Measurements from ENCODE around the gene MPZ.

MPZ gene

DNA sequence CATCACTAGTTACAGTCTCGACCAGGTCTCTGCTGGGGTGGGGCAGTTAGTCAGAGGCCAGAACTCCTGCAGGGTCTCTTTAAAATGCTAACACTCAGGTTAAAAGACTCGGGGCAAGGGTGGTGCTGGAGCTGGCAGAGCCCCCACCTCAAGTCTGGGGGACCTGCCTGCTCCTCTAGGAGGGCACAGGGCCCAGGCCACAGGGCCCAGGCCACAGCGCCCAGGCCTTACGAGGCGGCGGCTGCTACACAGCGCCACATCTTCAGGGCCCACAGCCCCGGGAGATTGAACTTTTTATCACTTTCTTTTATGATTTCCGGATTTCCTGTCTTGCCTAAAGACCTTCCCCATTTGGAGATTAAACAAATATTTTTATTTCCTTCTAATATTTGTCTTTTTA, 10.4 kb downstream of the MPZ start:
- Histone ChIP-seq H3K27me3 (ENCODE audit: insufficient read depth, low read length) (no peaks in the 10 kb centered on the region), H3K79me2 (ENCODE audit: control insufficient read depth, insufficient read depth, low read length, unreplicated experiment) (peaks cover 3% of the 10 kb centered on the region), H2AFZ (ENCODE audit: low read length, unreplicated experiment) (no peak overlapping the region)

DNA sequence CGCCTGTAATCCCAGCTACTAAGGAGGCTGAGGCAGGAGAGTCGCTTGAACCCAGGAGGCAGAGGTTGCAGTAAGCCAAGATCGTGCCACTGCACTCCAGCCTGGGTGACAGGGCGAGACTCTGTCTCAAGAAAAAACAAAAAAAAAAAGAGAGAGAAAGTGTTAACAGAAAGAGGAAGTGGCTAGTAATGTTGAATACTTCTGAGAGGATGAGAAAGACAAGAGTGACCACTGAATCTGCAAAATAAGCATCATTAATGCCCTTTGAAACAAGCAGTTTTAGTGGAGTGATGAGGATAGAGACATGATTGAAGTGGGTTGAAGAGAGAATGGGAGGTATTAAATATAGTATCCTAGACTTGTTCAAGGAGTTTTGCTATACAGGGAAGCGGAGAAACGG, 11.7 kb downstream of the MPZ start:
- Histone ChIP-seq H3K36me3 (ENCODE audit: insufficient read depth, low read length) (no peaks in the 10 kb centered on the region), H3K4me3 (ENCODE audit: low read depth, low read length) (no peak overlapping the region), H3K27me3 (ENCODE audit: insufficient read depth, low read length) (no peaks in the 10 kb centered on the region), H3K27ac (ENCODE audit: low read depth, low read length) (no peak overlapping the region), H2AFZ (ENCODE audit: low read length, unreplicated experiment) (no peak overlapping the region), H3K4me1 (ENCODE audit: control insufficient read depth, insufficient read depth, low read length, unreplicated experiment) (no peaks in the 10 kb centered on the region), H3K79me2 (ENCODE audit: control insufficient read depth, insufficient read depth, low read length, unreplicated experiment) (no peaks in the 10 kb centered on the region)

More for the DNA sequence above, 10.4 kb downstream of the MPZ start:
- no peaks in the 10 kb centered on the region for H3K36me3 ChIP-seq (ENCODE audit: insufficient read depth, low read length)
- no peak overlapping the region for H3K4me3 ChIP-seq (ENCODE audit: low read depth, low read length)
- no peak overlapping the region for H3K27ac ChIP-seq (ENCODE audit: low read depth, low read length)
- H3K4me1 ChIP-seq (ENCODE audit: control insufficient read depth, insufficient read depth, low read length, unreplicated experiment), result peaks cover 7% of the 10 kb centered on the region

DNA sequence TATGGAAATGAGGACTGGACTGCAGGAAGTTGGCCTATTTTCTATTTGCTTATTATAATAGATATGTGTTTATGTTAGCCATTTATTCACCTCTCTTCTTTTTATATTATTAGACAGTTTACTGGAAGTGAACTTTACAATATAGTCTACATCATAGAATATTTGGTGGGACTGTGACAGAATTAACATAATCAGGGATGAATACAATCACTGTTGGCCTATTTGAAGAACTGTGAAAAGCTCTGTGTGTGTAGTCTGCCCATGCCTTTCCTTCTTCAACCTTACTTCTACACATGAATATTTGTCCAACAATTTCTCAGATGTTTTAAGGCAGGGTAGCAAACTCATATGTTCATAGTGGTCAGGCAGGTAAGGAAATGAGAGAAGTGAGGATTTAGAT, 12.4 kb downstream of the MPZ start:
- H3K36me3 ChIP-seq (ENCODE audit: insufficient read depth, low read length), result no peaks in the 10 kb centered on the region
- H2AFZ ChIP-seq (ENCODE audit: low read length, unreplicated experiment), result no peak overlapping the region
- no peaks in the 10 kb centered on the region for H3K27me3 ChIP-seq (ENCODE audit: insufficient read depth, low read length)
- no peaks in the 10 kb centered on the region for H3K4me1 ChIP-seq (ENCODE audit: control insufficient read depth, insufficient read depth, low read length, unreplicated experiment)
- no peak overlapping the region for H3K27ac ChIP-seq (ENCODE audit: low read depth, low read length)
- H3K4me3 ChIP-seq (ENCODE audit: low read depth, low read length), result no peak overlapping the region
- no peaks in the 10 kb centered on the region for H3K79me2 ChIP-seq (ENCODE audit: control insufficient read depth, insufficient read depth, low read length, unreplicated experiment)

- H3K4me3 ChIP-seq (ENCODE audit: low read depth, low read length), result no peak overlapping the region
- no peaks in the 10 kb centered on the region for H3K36me3 ChIP-seq (ENCODE audit: insufficient read depth, low read length)
- no peaks in the 10 kb centered on the region for H3K4me1 ChIP-seq (ENCODE audit: control insufficient read depth, insufficient read depth, low read length, unreplicated experiment)
- no peaks in the 10 kb centered on the region for H3K79me2 ChIP-seq (ENCODE audit: control insufficient read depth, insufficient read depth, low read length, unreplicated experiment)
- no peak overlapping the region for H2AFZ ChIP-seq (ENCODE audit: low read length, unreplicated experiment)
- H3K27ac ChIP-seq (ENCODE audit: low read depth, low read length), result no peak overlapping the region
- no peaks in the 10 kb centered on the region for H3K27me3 ChIP-seq (ENCODE audit: insufficient read depth, low read length)
Observed at GRCh38 chr1:161290779-161291178, 19.0 kb downstream of the MPZ start.

DNA sequence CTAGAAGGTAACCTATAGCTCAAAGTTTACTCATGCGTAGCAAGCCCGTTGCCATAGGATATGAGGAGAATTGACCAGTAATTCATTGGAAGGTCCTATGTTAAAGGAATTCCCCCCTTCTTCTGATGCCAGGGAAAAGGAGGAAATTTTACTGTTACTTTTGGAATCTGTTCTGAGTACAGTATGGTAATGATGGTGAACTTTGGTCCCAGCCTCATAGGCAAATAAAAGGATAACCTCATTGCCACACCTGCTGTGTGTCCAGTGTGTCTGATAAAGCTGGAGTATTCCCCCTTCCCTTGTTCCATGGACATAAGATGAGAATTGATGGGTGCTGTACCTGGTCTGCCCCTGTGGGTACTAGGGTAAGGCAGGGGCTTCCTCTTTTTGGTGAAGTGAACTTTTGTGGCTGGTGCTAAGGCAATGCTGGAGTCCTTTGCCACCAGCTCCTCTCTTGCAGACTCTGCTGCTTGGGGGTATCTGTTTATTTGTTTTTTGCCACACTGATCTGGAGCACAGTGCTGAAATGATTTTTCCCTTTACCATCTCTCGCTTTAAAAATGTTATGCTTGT, 22.2 kb downstream of the MPZ start:
- Histone ChIP-seq H2AFZ (ENCODE audit: low read length, unreplicated experiment) (no peak overlapping the region), H3K36me3 (ENCODE audit: insufficient read depth, low read length) (no peaks in the 10 kb centered on the region), H3K79me2 (ENCODE audit: control insufficient read depth, insufficient read depth, low read length, unreplicated experiment) (no peaks in the 10 kb centered on the region), H3K27ac (ENCODE audit: low read depth, low read length) (no peak overlapping the region), H3K4me1 (ENCODE audit: control insufficient read depth, insufficient read depth, low read length, unreplicated experiment) (no peaks in the 10 kb centered on the region), H3K27me3 (ENCODE audit: insufficient read depth, low read length) (peaks cover 27% of the 10 kb centered on the region), H3K4me3 (ENCODE audit: low read depth, low read length) (no peak overlapping the region)

GRCh38 chr1:161285521-161285920, 24.2 kb downstream of the MPZ start:
- Histone ChIP-seq H3K36me3 (ENCODE audit: insufficient read depth, low read length) (no peaks in the 10 kb centered on the region), H3K79me2 (ENCODE audit: control insufficient read depth, insufficient read depth, low read length, unreplicated experiment) (no peaks in the 10 kb centered on the region), H3K4me1 (ENCODE audit: control insufficient read depth, insufficient read depth, low read length, unreplicated experiment) (no peaks in the 10 kb centered on the region), H3K4me3 (ENCODE audit: low read depth, low read length) (no peak overlapping the region), H3K27ac (ENCODE audit: low read depth, low read length) (no peak overlapping the region), H2AFZ (ENCODE audit: low read length, unreplicated experiment) (no peak overlapping the region), H3K27me3 (ENCODE audit: insufficient read depth, low read length) (peaks cover 29% of the 10 kb centered on the region)

DNA sequence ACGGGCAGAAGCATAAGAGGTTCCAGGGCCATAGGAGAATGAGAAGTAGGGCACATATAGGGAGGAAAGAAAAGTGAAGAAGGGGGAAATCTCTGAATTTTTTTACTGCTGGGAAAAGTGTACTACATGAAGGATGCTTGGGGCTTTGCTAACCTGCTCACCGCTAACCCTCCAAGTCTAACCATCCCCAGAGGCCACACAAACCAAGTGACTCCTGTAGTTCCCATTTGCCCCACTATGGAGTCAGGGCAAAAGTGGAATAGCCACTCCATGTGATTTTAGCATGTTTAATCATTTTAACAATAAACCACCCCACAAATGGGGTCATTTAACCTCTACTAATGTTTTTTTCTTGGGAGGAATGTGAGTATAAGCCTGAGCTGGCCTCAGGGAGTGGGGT, 24.7 kb downstream of the MPZ start:
- H3K36me3 ChIP-seq (ENCODE audit: insufficient read depth, low read length), result no peaks in the 10 kb centered on the region

DNA sequence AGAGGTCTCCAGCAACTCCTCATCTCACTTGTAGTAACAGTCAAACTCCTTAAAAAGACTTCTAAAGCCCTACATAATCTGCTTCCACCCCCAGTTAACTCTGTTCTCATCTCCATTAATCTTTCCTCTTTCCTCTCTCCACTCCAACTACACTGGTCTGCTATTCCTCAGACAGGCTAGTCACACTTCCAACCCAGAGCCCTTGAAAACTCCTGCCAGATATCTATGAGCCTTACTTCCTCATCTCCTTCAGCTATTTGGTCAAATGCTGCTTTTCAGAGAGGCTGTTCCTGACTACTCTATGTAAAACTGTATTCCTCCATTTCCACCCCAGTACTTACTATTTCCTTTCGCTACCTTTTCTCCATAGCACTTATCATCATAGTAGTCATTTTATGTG, 26.8 kb downstream of the MPZ start:
- Histone ChIP-seq H3K4me3 (ENCODE audit: low read depth, low read length) (no peak overlapping the region), H3K36me3 (ENCODE audit: insufficient read depth, low read length) (no peaks in the 10 kb centered on the region), H2AFZ (ENCODE audit: low read length, unreplicated experiment) (no peak overlapping the region)

More for the DNA sequence above, 24.7 kb downstream of the MPZ start:
- no peak overlapping the region for H3K27ac ChIP-seq (ENCODE audit: low read depth, low read length)
- peaks cover 29% of the 10 kb centered on the region for H3K27me3 ChIP-seq (ENCODE audit: insufficient read depth, low read length)
- no peaks in the 10 kb centered on the region for H3K4me1 ChIP-seq (ENCODE audit: control insufficient read depth, insufficient read depth, low read length, unreplicated experiment)
- H2AFZ ChIP-seq (ENCODE audit: low read length, unreplicated experiment), result no peak overlapping the region
- no peak overlapping the region for H3K4me3 ChIP-seq (ENCODE audit: low read depth, low read length)
- no peaks in the 10 kb centered on the region for H3K79me2 ChIP-seq (ENCODE audit: control insufficient read depth, insufficient read depth, low read length, unreplicated experiment)

GRCh38 chr1:161274874-161275273, 34.9 kb downstream of the MPZ start:
- Histone ChIP-seq H3K27ac (ENCODE audit: low read depth, low read length) (no peak overlapping the region), H3K4me3 (ENCODE audit: low read depth, low read length) (no peak overlapping the region), H3K79me2 (ENCODE audit: control insufficient read depth, insufficient read depth, low read length, unreplicated experiment) (no peaks in the 10 kb centered on the region), H3K4me1 (ENCODE audit: control insufficient read depth, insufficient read depth, low read length, unreplicated experiment) (no peaks in the 10 kb centered on the region), H3K36me3 (ENCODE audit: insufficient read depth, low read length) (no peaks in the 10 kb centered on the region), H3K27me3 (ENCODE audit: insufficient read depth, low read length) (peaks cover 42% of the 10 kb centered on the region), H2AFZ (ENCODE audit: low read length, unreplicated experiment) (no peak overlapping the region)

More for the DNA sequence above, 26.8 kb downstream of the MPZ start:
- H3K79me2 ChIP-seq (ENCODE audit: control insufficient read depth, insufficient read depth, low read length, unreplicated experiment), result no peaks in the 10 kb centered on the region
- no peak overlapping the region for H3K27ac ChIP-seq (ENCODE audit: low read depth, low read length)
- H3K27me3 ChIP-seq (ENCODE audit: insufficient read depth, low read length), result peaks cover 40% of the 10 kb centered on the region
- H3K4me1 ChIP-seq (ENCODE audit: control insufficient read depth, insufficient read depth, low read length, unreplicated experiment), result no peaks in the 10 kb centered on the region

- Histone ChIP-seq H3K79me2 (ENCODE audit: control insufficient read depth, insufficient read depth, low read length, unreplicated experiment) (no peaks in the 10 kb centered on the region), H3K36me3 (ENCODE audit: insufficient read depth, low read length) (no peaks in the 10 kb centered on the region), H3K27ac (ENCODE audit: low read depth, low read length) (no peak overlapping the region), H3K27me3 (ENCODE audit: insufficient read depth, low read length) (peaks cover 36% of the 10 kb centered on the region), H3K4me1 (ENCODE audit: control insufficient read depth, insufficient read depth, low read length, unreplicated experiment) (no peaks in the 10 kb centered on the region), H2AFZ (ENCODE audit: low read length, unreplicated experiment) (no peak overlapping the region), H3K4me3 (ENCODE audit: low read depth, low read length) (no peak overlapping the region)
Observed at GRCh38 chr1:161273402-161273801, 36.4 kb downstream of the MPZ start.

DNA sequence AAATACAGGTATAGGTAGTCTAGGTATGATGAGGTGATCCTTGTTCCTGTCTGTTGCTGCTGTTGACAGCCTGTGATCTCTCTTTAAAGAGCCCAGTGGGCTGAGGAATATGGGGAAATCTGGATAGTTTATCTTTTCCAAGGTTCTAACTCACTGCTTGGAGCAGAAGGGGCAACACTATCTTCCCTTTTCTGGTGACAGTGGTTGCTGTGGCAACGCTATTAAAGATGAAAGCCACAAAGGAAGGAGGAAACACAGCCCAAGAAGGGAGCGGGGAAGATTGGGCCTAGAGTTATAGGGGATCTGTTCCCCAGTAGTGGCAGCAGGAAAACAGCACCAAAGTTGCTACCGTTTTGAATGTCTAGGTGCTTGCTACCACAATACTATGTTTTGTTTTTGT, 42.4 kb downstream of the MPZ start:
- Histone ChIP-seq H3K27me3 (ENCODE audit: insufficient read depth, low read length) (no peaks in the 10 kb centered on the region; the same call in 1 of the 2 replicates), H3K79me2 (ENCODE audit: control insufficient read depth, insufficient read depth, low read length, unreplicated experiment) (no peaks in the 10 kb centered on the region), H3K4me1 (ENCODE audit: control insufficient read depth, insufficient read depth, low read length, unreplicated experiment) (peaks cover 6% of the 10 kb centered on the region), H3K27ac (ENCODE audit: low read depth, low read length) (no peak overlapping the region), H3K36me3 (ENCODE audit: insufficient read depth, low read length) (no peaks in the 10 kb centered on the region), H2AFZ (ENCODE audit: low read length, unreplicated experiment) (no peak overlapping the region), H3K4me3 (ENCODE audit: low read depth, low read length) (no peak overlapping the region)
